Neural cell (in vitro differentiated cells): ENCODE results near the gene CPEB3. TPM values are rescaled to one million over a fixed set of nuclear protein-coding genes. Genes with fewer than 3 reads are reported as not detected.

Source experiments
- H2AFZ ChIP-seq: fragments of 200-600, 300-800 bp; sonication (generic), shearing (Covaris generic); 2 replicates; pipeline ENCODE4 v1.6.0; 2014; ENCODE audit warnings: low read depth, mild to moderate bottlenecking, antibody characterized with exemption, low read length, moderate library complexity
- H3F3A ChIP-seq: fragments of 200-600 bp; shearing (Covaris generic); 2 replicates; pipeline ENCODE4 v1.6.1; 2016; ENCODE audit warnings: mild to moderate bottlenecking, moderate library complexity, mixed read lengths, antibody characterized with exemption, low read length; ENCODE audit not compliant: insufficient read depth, poor library complexity, severe bottlenecking
- H3K27ac ChIP-seq: fragments of 200-600, 300-800 bp; sonication (generic), shearing (Covaris generic); 2 replicates; pipeline ENCODE4 v1.5.1; 2014; ENCODE audit warnings: mild to moderate bottlenecking, low read length, moderate library complexity
- H3K27me3 ChIP-seq: fragments of 300-800, 200-600 bp; sonication (generic), shearing (Covaris generic); 2 replicates; pipeline ENCODE4 v1.6.0; 2014; ENCODE audit warnings: mild to moderate bottlenecking, low read depth, low read length, moderate library complexity; ENCODE audit not compliant: insufficient read depth
- H3K36me3 ChIP-seq: fragments of 300-800, 200-600 bp; sonication (generic), shearing (Covaris generic); 2 replicates; pipeline ENCODE4 v1.5.1; 2014; ENCODE audit warnings: mild to moderate bottlenecking, antibody characterized with exemption, low read length, moderate library complexity; ENCODE audit not compliant: insufficient read depth
- H3K4me2 ChIP-seq: fragments of 300-800, 200-600 bp; sonication (generic), shearing (Covaris generic); 2 replicates; pipeline ENCODE4 v1.6.0; 2014; ENCODE audit warnings: mild to moderate bottlenecking, low read length
- H3K4me3 ChIP-seq: fragments of 300-800, 200-600 bp; sonication (generic), shearing (Covaris generic); 2 replicates; pipeline ENCODE4 v1.5.1; 2014; ENCODE audit warnings: mild to moderate bottlenecking, low read length, moderate library complexity
- H3K79me2 ChIP-seq: fragments of 200-600 bp; shearing (Covaris generic); replicated peaks from 2 replicates; pipeline ENCODE4 v1.6.0; 2014; ENCODE audit warnings: mild to moderate bottlenecking, low read length, moderate library complexity; ENCODE audit not compliant: insufficient read depth
- H3K9ac ChIP-seq: fragments of 300-800, 200-600 bp; sonication (generic), shearing (Covaris generic); 2 replicates; pipeline ENCODE4 v1.6.1; 2016; ENCODE audit warnings: mild to moderate bottlenecking, low read length, mixed read lengths
- H3K9me2 ChIP-seq: fragments of 200-600 bp; shearing (Covaris generic); 2 replicates; pipeline ENCODE4 v1.6.1; 2016; ENCODE audit warnings: mild to moderate bottlenecking, low read length, mixed read lengths; ENCODE audit not compliant: insufficient read depth
- H3K9me3 ChIP-seq: fragments of 200-600, 300-800 bp; sonication (generic), shearing (Covaris generic); 2 replicates; pipeline ENCODE4 v1.6.1; 2016; ENCODE audit warnings: mild to moderate bottlenecking, mixed run types, low read length, moderate library complexity, mixed read lengths
- H4K20me1 ChIP-seq: fragments of 200-600 bp; shearing (Covaris generic); 2 replicates; pipeline ENCODE4 v1.6.1; 2016; ENCODE audit warnings: mild to moderate bottlenecking, mixed run types; ENCODE audit not compliant: insufficient read depth
- EP300 ChIP-seq: fragments of 450-650 bp; conservative IDR thresholded peaks from 2 replicates; pipeline ENCODE4 v1.6.1; 2014; ENCODE audit warnings: antibody characterized with exemption, mild to moderate bottlenecking, moderate library complexity; ENCODE audit not compliant: poor library complexity, severe bottlenecking
- EZH2 ChIP-seq: fragments of 200-600, 300-800 bp; shearing (Covaris generic), sonication (generic); IDR thresholded peaks from 2 replicates; pipeline ENCODE4 v1.6.1; 2014; ENCODE audit warnings: antibody characterized with exemption, low read length, borderline replicate concordance, mild to moderate bottlenecking; ENCODE audit not compliant: insufficient read depth, poor library complexity, severe bottlenecking
- MXI1 ChIP-seq: fragments of 450-650 bp; conservative IDR thresholded peaks from 2 replicates; pipeline ENCODE4 v1.6.1; 2014; ENCODE audit warnings: antibody characterized with exemption, mild to moderate bottlenecking; ENCODE audit not compliant: poor library complexity, severe bottlenecking
- POLR2AphosphoS5 ChIP-seq: IDR thresholded peaks from 2 replicates; pipeline ENCODE4 v1.6.1; 2012
- RAD21 ChIP-seq: fragments of 450-650 bp; conservative IDR thresholded peaks from 2 replicates; pipeline ENCODE4 v1.6.1; 2014; ENCODE audit warnings: antibody characterized with exemption, mild to moderate bottlenecking, moderate library complexity
- SMC3 ChIP-seq: fragments of 450-650 bp; conservative IDR thresholded peaks from 2 replicates; pipeline ENCODE4 v1.6.1; 2014; ENCODE audit warnings: antibody characterized with exemption, mild to moderate bottlenecking, moderate library complexity; ENCODE audit not compliant: poor library complexity
- TAF1 ChIP-seq: IDR thresholded peaks from 2 replicates; pipeline ENCODE4 v1.6.1; 2012; ENCODE audit warnings: low read depth
- polyA plus RNA-seq: library from polyadenylated mRNA; depleted of rRNA; stranded (reverse); fragments of >200 nt; gene quantifications from 2 replicates; pipeline ENCODE4 v1.2.3, GENCODE V29; 2014
- TF ChIP-seq, protein P1 (sequence below): IDR thresholded peaks from 2 replicates; pipeline ENCODE4 v1.6.1; 2012; ENCODE audit warnings: borderline replicate concordance
- TF ChIP-seq, protein P2 (sequence below): fragments of 450-650 bp; IDR thresholded peaks from 2 replicates; pipeline ENCODE4 v1.5.1; 2014; ENCODE audit warnings: antibody characterized with exemption, mild to moderate bottlenecking, moderate library complexity; ENCODE audit not compliant: poor library complexity, severe bottlenecking

The CPEB3 gene
- polyA plus RNA-seq, 1 donor from 2014 or later: 20.0 TPM

DNA sequence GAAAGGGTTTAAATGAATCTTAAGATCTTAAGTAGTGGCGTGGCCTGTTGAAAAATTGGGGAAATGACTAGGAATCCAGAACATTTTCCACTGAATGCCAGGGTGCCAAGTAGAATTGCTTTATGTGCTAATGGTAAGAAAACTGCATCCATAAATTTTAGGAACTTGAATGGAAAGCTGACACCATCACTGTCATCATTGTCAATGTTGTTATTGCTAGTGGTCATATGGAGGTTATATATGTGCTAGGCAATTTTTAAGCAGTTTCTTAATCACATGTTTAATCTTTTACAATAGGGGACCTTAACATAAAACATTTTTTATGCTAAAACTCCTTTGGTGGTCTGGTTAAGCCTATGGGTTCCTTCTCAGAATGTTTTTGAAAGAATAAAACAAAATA lies 13.2 kb upstream of the CPEB3 start:
- Histone ChIP-seq H3K4me2 (no peak overlapping the region), H2AFZ (no peak overlapping the region), H3K9me3 (no peaks in the 10 kb centered on the region), H3K27me3 (no peaks in the 10 kb centered on the region), H4K20me1 (no peaks in the 10 kb centered on the region), H3K79me2 (peaks cover 77% of the 10 kb centered on the region), H3K36me3 (peaks cover 7% of the 10 kb centered on the region), H3F3A (no peaks in the 10 kb centered on the region), H3K27ac (no peak overlapping the region), H3K9ac (no peak overlapping the region), H3K4me3 (no peak overlapping the region), H3K9me2 (no peaks in the 10 kb centered on the region)
- no peak for TF ChIP-seq SMC3
- no peak for TF ChIP-seq TAF1
- no peak for TF ChIP-seq POLR2AphosphoS5
- TF ChIP-seq, protein P1, sequence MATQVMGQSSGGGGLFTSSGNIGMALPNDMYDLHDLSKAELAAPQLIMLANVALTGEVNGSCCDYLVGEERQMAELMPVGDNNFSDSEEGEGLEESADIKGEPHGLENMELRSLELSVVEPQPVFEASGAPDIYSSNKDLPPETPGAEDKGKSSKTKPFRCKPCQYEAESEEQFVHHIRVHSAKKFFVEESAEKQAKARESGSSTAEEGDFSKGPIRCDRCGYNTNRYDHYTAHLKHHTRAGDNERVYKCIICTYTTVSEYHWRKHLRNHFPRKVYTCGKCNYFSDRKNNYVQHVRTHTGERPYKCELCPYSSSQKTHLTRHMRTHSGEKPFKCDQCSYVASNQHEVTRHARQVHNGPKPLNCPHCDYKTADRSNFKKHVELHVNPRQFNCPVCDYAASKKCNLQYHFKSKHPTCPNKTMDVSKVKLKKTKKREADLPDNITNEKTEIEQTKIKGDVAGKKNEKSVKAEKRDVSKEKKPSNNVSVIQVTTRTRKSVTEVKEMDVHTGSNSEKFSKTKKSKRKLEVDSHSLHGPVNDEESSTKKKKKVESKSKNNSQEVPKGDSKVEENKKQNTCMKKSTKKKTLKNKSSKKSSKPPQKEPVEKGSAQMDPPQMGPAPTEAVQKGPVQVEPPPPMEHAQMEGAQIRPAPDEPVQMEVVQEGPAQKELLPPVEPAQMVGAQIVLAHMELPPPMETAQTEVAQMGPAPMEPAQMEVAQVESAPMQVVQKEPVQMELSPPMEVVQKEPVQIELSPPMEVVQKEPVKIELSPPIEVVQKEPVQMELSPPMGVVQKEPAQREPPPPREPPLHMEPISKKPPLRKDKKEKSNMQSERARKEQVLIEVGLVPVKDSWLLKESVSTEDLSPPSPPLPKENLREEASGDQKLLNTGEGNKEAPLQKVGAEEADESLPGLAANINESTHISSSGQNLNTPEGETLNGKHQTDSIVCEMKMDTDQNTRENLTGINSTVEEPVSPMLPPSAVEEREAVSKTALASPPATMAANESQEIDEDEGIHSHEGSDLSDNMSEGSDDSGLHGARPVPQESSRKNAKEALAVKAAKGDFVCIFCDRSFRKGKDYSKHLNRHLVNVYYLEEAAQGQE: no peak
- TF ChIP-seq MXI1: no peak
- TF ChIP-seq EP300: no peak
- TF ChIP-seq RAD21: no peak
- TF ChIP-seq EZH2: no peak
- TF ChIP-seq, protein P2, sequence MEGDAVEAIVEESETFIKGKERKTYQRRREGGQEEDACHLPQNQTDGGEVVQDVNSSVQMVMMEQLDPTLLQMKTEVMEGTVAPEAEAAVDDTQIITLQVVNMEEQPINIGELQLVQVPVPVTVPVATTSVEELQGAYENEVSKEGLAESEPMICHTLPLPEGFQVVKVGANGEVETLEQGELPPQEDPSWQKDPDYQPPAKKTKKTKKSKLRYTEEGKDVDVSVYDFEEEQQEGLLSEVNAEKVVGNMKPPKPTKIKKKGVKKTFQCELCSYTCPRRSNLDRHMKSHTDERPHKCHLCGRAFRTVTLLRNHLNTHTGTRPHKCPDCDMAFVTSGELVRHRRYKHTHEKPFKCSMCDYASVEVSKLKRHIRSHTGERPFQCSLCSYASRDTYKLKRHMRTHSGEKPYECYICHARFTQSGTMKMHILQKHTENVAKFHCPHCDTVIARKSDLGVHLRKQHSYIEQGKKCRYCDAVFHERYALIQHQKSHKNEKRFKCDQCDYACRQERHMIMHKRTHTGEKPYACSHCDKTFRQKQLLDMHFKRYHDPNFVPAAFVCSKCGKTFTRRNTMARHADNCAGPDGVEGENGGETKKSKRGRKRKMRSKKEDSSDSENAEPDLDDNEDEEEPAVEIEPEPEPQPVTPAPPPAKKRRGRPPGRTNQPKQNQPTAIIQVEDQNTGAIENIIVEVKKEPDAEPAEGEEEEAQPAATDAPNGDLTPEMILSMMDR: no peak

DNA sequence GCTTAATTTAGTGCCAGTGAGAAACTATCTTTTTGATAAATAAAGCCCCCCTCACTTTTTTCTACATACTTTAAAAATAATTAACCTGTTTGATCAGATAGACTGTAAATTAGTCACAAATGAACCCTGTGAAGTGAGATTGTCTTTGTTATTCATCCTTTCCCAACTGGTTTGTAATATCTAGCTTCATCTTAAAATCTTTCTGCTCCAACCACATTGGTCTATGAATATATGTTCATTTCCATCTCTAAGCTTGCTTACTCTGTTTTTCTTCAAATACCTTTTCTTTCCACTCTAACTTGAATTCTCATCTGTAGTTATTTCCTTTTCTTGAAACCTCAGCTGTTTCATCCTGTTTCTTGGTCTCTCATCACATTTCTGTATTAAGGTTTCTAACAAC lies 12.2 kb upstream of the CPEB3 start:
- no peaks in the 10 kb centered on the region for H3K9me3 ChIP-seq
- no peak overlapping the region for H3K9ac ChIP-seq
- no peak overlapping the region for H3K4me2 ChIP-seq
- no peaks in the 10 kb centered on the region for H3F3A ChIP-seq
- H2AFZ ChIP-seq: no peak overlapping the region
- H3K9me2 ChIP-seq: no peaks in the 10 kb centered on the region
- no peak overlapping the region for H3K4me3 ChIP-seq
- TF ChIP-seq EP300: no peak
- TF ChIP-seq TAF1: no peak
- TF ChIP-seq, protein P1: no peak
- TF ChIP-seq RAD21: no peak
- TF ChIP-seq, protein P2: no peak
- TF ChIP-seq POLR2AphosphoS5: no peak
- TF ChIP-seq SMC3: no peak
- TF ChIP-seq EZH2: no peak
- no peak for TF ChIP-seq MXI1
- no peak overlapping the region for H3K27ac ChIP-seq
- H3K27me3 ChIP-seq: no peaks in the 10 kb centered on the region
- H4K20me1 ChIP-seq: no peaks in the 10 kb centered on the region
- peaks cover 79% of the 10 kb centered on the region for H3K79me2 ChIP-seq
- H3K36me3 ChIP-seq: peaks cover 7% of the 10 kb centered on the region
